Measurements from ENCODE around the gene WWP2.

DNA sequence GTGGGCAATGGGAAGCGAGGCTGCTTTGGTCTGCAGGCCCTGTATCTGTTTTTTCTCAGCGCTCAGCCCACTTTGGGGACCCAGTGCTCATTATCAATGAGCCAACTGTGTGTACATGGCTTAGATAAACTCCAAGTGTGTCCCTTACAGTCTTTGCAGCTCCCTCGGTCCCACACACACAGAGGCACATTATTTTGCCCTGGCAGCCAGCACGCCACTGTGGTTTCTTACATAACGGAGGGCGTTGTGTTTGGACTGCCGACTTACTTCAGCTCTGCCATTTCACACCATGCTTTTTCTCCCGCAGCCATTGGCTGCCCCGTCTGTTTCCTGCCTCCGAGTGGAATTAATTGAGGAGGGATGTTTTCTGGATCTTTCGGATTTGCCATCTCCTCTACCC, 132.5 kb downstream of the WWP2 start:
- TF ChIP-seq EZH2 (IDR thresholded peaks at IDR 0.05) (no peak), POLR2AphosphoS5 (IDR thresholded peaks at IDR 0.05; ENCODE audit: borderline replicate concordance, low read depth, low read length) (no peak)

Measured in SK-N-MC (cell line).